Panc1 (cell line): ENCODE data around the gene SYT14.

Experiments
- CTCF ChIP-seq: fragments of 450-650 bp; IDR thresholded peaks from 2 replicates; pipeline ENCODE4 v1.5.1; 2017; ENCODE audit warnings: mild to moderate bottlenecking
- POLR2AphosphoS5 ChIP-seq: IDR thresholded peaks from 2 replicates; pipeline ENCODE4 v1.6.1; 2012; ENCODE audit warnings: mild to moderate bottlenecking, low read depth, low read length, moderate library complexity
- SIN3A ChIP-seq: IDR thresholded peaks from 2 replicates; pipeline ENCODE4 v1.6.1; 2012; ENCODE audit warnings: low read depth, mild to moderate bottlenecking, low read length, moderate library complexity, borderline replicate concordance; ENCODE audit not compliant: insufficient read depth
- TCF7L2 ChIP-seq: IDR thresholded peaks from 2 replicates; pipeline ENCODE4 v1.6.1; 2011; ENCODE audit warnings: mild to moderate bottlenecking, low read depth, low read length, inconsistent platforms

GRCh38 chr1:210043058-210043457 is 105.0 kb downstream of the SYT14 start:
- TF ChIP-seq CTCF (no peak), POLR2AphosphoS5 (no peak), TCF7L2 (no peak), SIN3A (no peak)
